Subcutaneous adipose tissue (tissue), 4 donors: ENCODE data around the gene PEX26. TPM values are rescaled to one million over a fixed set of nuclear protein-coding genes. Genes with fewer than 3 reads are reported as not detected.

ENCODE experiments used
- CTCF ChIP-seq: fragments of 450-650 bp; IDR thresholded peaks from one replicate; pipeline ENCODE4 v1.5.1; 2016; ENCODE audit warnings: low read depth, mild to moderate bottlenecking, control low read depth, antibody characterized with exemption, moderate library complexity
- total RNA-seq, 4 donors: library from RNA; depleted of rRNA; stranded (reverse); fragments of >200 nt; gene quantifications; one replicate each; pipeline ENCODE4 v1.1.0, GENCODE V29; 2016

PEX26 gene
- total RNA-seq, 4 donors from 2014 or later: 17.5 to 29.0 (median 23.8) TPM

GRCh38 chr22:18088825-18089568 lies 11.2 kb downstream of the PEX26 start:
- no peak for TF ChIP-seq CTCF

- TF ChIP-seq CTCF: no peak
Measured at GRCh38 chr22:18090286-18090685, 12.5 kb downstream of the PEX26 start.

GRCh38 chr22:18091478-18091877 lies 13.7 kb downstream of the PEX26 start:
- TF ChIP-seq CTCF: no peak

- TF ChIP-seq CTCF: no peak
Measured at GRCh38 chr22:18091916-18092526, 14.2 kb downstream of the PEX26 start.

DNA sequence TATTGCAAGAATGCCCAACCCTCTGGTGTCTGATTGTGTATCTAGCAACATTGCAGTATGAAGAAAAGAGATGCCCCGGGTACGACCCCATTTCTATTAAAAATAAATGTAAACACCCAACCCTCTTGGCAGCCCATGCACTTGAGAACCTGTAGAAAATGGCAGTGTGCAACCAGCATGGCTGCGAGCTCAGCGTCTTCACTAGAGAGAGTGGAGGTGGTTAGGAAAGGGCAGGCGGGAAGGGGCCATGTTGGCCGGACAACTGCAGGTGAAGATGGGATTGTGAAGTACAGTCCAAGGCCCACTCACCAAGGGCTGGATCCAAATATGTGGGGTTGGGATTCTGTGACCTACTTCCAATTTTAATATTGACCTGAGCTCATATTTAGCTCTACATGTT lies 15.9 kb downstream of the PEX26 start:
- no peak for TF ChIP-seq CTCF

DNA sequence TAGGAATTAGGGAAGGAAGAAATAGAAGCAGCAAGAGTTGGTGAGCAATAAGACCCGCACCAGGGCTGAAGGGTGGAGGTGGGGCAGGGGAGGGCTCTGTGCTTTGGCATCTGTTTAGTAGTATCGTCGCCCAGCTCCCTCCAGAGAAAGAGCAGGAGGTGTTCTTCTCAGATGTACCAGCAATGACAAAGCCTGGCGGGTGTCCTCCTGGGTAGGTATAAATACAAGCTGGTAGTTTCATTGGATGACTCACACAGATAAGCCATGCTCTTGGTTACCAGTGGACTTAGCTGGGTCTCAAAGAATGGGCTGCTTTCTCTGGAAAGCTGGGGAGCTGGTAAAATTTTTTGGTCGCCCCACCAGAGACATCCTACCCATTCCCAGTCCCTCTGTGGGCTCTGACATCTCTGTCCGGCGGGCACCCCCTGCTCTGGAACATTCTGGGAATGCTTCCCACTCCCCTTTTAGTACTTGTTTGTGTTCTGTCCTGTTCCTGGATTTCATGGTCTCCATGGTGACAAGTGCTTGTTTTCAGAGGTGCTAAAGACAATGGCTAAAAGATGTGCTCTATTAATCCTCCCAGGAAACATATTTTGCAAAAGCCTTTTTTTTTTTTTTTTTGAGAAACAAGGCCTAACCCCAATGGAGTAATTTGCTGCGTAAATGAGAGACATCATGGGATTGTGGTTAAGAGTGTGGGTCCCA lies 17.5 kb downstream of the PEX26 start:
- TF ChIP-seq CTCF: no peak

- TF ChIP-seq CTCF: no peak
Measured at GRCh38 chr22:18096823-18097222, 19.0 kb downstream of the PEX26 start.
